Ishikawa (cell line): ENCODE results near the gene NOSIP.

Experiments
- CEBPB ChIP-seq: IDR thresholded peaks from 2 replicates; pipeline ENCODE4 v1.6.1; 2012
- FOXM1 ChIP-seq: IDR thresholded peaks from 2 replicates; pipeline ENCODE4 v1.6.1; 2012; ENCODE audit warnings: low read depth, borderline replicate concordance
- MAX ChIP-seq: IDR thresholded peaks from 2 replicates; pipeline ENCODE4 v1.6.1; 2012
- REST ChIP-seq: IDR thresholded peaks from 2 replicates; pipeline ENCODE4 v1.6.1; 2012; ENCODE audit warnings: low read depth, mild to moderate bottlenecking
- TAF1 ChIP-seq: IDR thresholded peaks from 2 replicates; pipeline ENCODE4 v1.6.1; 2012; ENCODE audit warnings: low read depth, mild to moderate bottlenecking
- TCF12 ChIP-seq: IDR thresholded peaks from 2 replicates; pipeline ENCODE4 v1.6.1; 2012; ENCODE audit warnings: low read depth

GRCh38 chr19:49512970-49513745 is 67.2 kb downstream of the NOSIP start:
- TF ChIP-seq TAF1 (peak; percentile 21; the same call in 1 of the 2 replicates), CEBPB (no peak), TCF12 (no peak; the same call in 1 of the 2 replicates), FOXM1 (no peak), MAX (peak; percentile 42), REST (no peak)
